CD4-positive, alpha-beta T cell treated with Interleukin-2 at 100 ng/mL for 4 hours (primary cell): ENCODE results near the gene PI4KB.
A peak's percentile ranks its signal among the peaks of the same experiment; 100 is the strongest.
"Not testable (repeated sequence)": the region's sequence is repeated elsewhere in the genome, so short reads cannot be mapped to it uniquely, and the experiment has no call there.

Experiments
- DNase-seq: peaks from one replicate; pipeline ENCODE4 v3.0.0-alpha.2; 2020; ENCODE audit warnings: low spot score

The PI4KB gene

GRCh38 chr1:151327223-151327902 is at the start of gene PI4KB:
Gene PI4KB, minus strand, starts transcription at chr1:151327416. Its CDS starts 10,935 bp downstream, at chr1:151316481.
- peak; percentile 97 for DNase-seq

GRCh38 chr1:151373196-151373595 is 46.0 kb upstream of the PI4KB start:
- DNase-seq: no peak

GRCh38 chr1:151372058-151372934 is 45.1 kb upstream of the PI4KB start, which contains the start of gene SELENBP1:
Gene SELENBP1, minus strand, starts transcription at chr1:151372705. Its CDS starts 64 bp downstream, at chr1:151372641.
- DNase-seq: no peak

- DNase-seq: no peak
These were observed 44.3 kb upstream of the PI4KB start for GRCh38 chr1:151371370-151372057.

GRCh38 chr1:151370211-151370911 is 43.1 kb upstream of the PI4KB start:
- DNase-seq: no peak

- no peak for DNase-seq
These were observed 42.4 kb upstream of the PI4KB start for GRCh38 chr1:151369621-151370048.

GRCh38 chr1:151369302-151369610 is 42.0 kb upstream of the PI4KB start:
- DNase-seq: no peak

- no peak for DNase-seq
These were observed 41.4 kb upstream of the PI4KB start for GRCh38 chr1:151368393-151369301.

GRCh38 chr1:151367658-151368392 is 40.6 kb upstream of the PI4KB start:
- no peak for DNase-seq

- DNase-seq: no peak
These were observed 37.8 kb upstream of the PI4KB start for GRCh38 chr1:151364996-151365395.

GRCh38 chr1:151362308-151363155 is 35.3 kb upstream of the PI4KB start:
- no peak for DNase-seq

GRCh38 chr1:151361883-151362282 is 34.7 kb upstream of the PI4KB start:
- no peak for DNase-seq

- no peak for DNase-seq
These were observed 29.5 kb upstream of the PI4KB start for GRCh38 chr1:151356696-151357095.

- no peak for DNase-seq
These were observed 25.0 kb upstream of the PI4KB start for GRCh38 chr1:151352021-151352718.

GRCh38 chr1:151350323-151350722 is 23.1 kb upstream of the PI4KB start:
- not testable (repeated sequence) for DNase-seq

- DNase-seq: no peak
These were observed 20.5 kb upstream of the PI4KB start for GRCh38 chr1:151347523-151348246.

- DNase-seq: peak; percentile 98
These were observed 19.7 kb upstream of the PI4KB start, which contains the start of gene RFX5 for GRCh38 chr1:151346769-151347522. Gene RFX5, minus strand, starts transcription at chr1:151347252. Its CDS starts 932 bp downstream, at chr1:151346320.
